Pericardium fibroblast (primary cell): ENCODE results near the gene PCBP1. TPM values are rescaled to one million over a fixed set of nuclear protein-coding genes. Genes with fewer than 3 reads are reported as not detected.

Source experiments
- total RNA-seq: library from RNA; depleted of rRNA; stranded (reverse); fragments of >200 nt; gene quantifications from 2 replicates; pipeline ENCODE4 v1.2.3, GENCODE V29; 2015

The PCBP1 gene
- total RNA-seq, result 78.4 and 78.8 TPM in 2 replicates

DNA sequence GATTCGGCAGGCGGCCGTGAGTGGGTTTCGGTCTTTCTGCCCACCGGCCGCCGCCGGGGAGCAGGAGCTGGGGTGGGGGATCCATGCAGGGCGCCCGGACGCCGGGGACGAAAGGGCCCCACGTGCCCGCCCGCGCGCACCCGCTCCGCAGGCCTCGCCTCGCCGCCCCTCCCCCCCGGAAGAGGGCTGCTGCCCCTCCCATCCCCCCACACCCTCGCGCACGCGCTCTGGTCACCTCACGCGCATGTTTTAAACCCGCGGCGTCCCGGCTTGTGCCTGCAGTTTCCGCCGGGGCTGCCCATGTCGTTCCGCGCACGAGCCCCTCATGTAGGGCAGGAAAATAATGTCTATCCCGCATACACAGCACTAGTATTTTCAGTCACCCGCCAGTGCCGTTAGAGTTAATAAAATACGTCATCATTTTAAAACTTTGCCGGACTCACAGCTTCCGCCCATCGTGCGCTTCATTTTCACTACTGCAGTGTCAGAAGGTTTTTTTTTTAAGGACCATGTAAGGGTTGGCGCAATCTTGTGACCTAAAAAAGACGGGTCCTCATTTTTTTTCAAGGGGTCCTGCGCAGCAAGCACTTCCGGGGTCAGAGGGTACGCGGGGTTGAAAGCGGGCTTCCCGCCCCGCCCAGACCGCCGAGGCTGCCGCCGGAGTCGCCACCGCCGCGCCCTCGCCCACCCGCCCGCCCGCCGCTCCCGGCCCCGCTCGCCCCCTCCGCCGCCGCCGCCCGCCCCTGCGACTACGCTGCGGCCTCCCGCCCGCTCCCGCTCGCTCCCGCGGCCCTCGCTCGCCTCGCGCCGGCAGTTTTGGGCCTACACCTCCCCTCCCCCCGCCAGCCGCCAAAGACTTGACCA lies at the start of gene PCBP1:
Gene PCBP1, plus strand, starts transcription at position 640 of the 864 bp plus-strand sequence. CDS start 267 bp downstream, outside the sequence.

Other genes starting within 250 kb of the PCBP1 start
- gene SNRNP27, start 193.5 kb upstream of the PCBP1 start, total RNA-seq, result 22.2 and 41.2 TPM in 2 replicates
- 4.8 and 6.0 TPM in 2 replicates for gene MXD1, start 172.4 kb upstream of the PCBP1 start, total RNA-seq
- gene ASPRV1, start 125.8 kb upstream of the PCBP1 start, total RNA-seq, result 0.70 and 0.77 TPM in 2 replicates
- gene C2orf42, start 103.5 kb downstream of the PCBP1 start, total RNA-seq, result 11.1 and 19.0 TPM in 2 replicates
- gene TIA1, start 161.2 kb downstream of the PCBP1 start, total RNA-seq, result 19.3 and 34.6 TPM in 2 replicates
- gene PCYOX1, start 170.7 kb downstream of the PCBP1 start, total RNA-seq, result 87.9 and 94.3 TPM in 2 replicates
- gene SNRPG, start 206.3 kb downstream of the PCBP1 start, total RNA-seq, result 70.2 and 77.4 TPM in 2 replicates
- 16.9 and 25.8 TPM in 2 replicates for gene FAM136A, start 214.6 kb downstream of the PCBP1 start, total RNA-seq